Osteoblast (primary cell): ENCODE data around the gene FAM20C. TPM values are rescaled to one million over a fixed set of nuclear protein-coding genes. Genes with fewer than 3 reads are reported as not detected.

Source experiments
- DNase-seq: peaks from one replicate; pipeline ENCODE4 v3.0.0; 2011; ENCODE audit warnings: low spot score, mixed read lengths; ENCODE audit not compliant: insufficient read length; ENCODE audit errors: missing footprints
- H2AFZ ChIP-seq: 2 replicates; pipeline ENCODE4 v1.6.0; 2011; ENCODE audit warnings: mild to moderate bottlenecking, low read length
- H3K27ac ChIP-seq: 2 replicates; pipeline ENCODE4 v1.5.1; 2011; ENCODE audit warnings: mild to moderate bottlenecking, low read depth, low read length, moderate library complexity
- H3K27me3 ChIP-seq: 2 replicates; pipeline ENCODE4 v1.6.0; 2012; ENCODE audit warnings: mild to moderate bottlenecking, control low read depth, inconsistent platforms, low read length, moderate library complexity; ENCODE audit not compliant: insufficient read depth
- H3K36me3 ChIP-seq: 2 replicates; pipeline ENCODE4 v1.5.1; 2011; ENCODE audit warnings: mild to moderate bottlenecking, low read length, control low read depth, moderate library complexity; ENCODE audit not compliant: insufficient read depth
- H3K4me1 ChIP-seq: 2 replicates; pipeline ENCODE4 v1.5.1; 2011; ENCODE audit warnings: mild to moderate bottlenecking, low read length, control low read depth, moderate library complexity; ENCODE audit not compliant: insufficient read depth
- H3K4me2 ChIP-seq: 2 replicates; pipeline ENCODE4 v1.6.0; 2011; ENCODE audit warnings: mild to moderate bottlenecking, low read length; ENCODE audit not compliant: insufficient read depth
- H3K4me3 ChIP-seq: fragments of 200-600 bp; sonication (generic); 3 replicates; pipeline ENCODE4 v1.5.1; 2012; ENCODE audit warnings: mild to moderate bottlenecking, low read length, inconsistent platforms; ENCODE audit not compliant: insufficient read depth
- H3K79me2 ChIP-seq: 2 replicates; pipeline ENCODE4 v1.6.0; 2012; ENCODE audit warnings: mild to moderate bottlenecking, low read length, control low read depth, inconsistent platforms; ENCODE audit not compliant: insufficient read depth
- H3K9me3 ChIP-seq: 2 replicates; pipeline ENCODE4 v1.5.1; 2011; ENCODE audit warnings: low read depth, low read length, control low read depth
- H4K20me1 ChIP-seq: 2 replicates; pipeline ENCODE4 v1.6.0; 2012; ENCODE audit warnings: mild to moderate bottlenecking, low read length, control low read depth; ENCODE audit not compliant: insufficient read depth
- CTCF ChIP-seq: IDR thresholded peaks from 2 replicates; pipeline ENCODE4 v1.5.1; 2011; ENCODE audit warnings: mild to moderate bottlenecking, low read depth, low read length, moderate library complexity; ENCODE audit errors: extremely low read depth
- total RNA-seq: library from RNA; depleted of rRNA; stranded (reverse); fragments of >200 nt; gene quantifications from 2 replicates; pipeline ENCODE4 v1.2.3, GENCODE V29; 2012

Gene FAM20C
- total RNA-seq, 1 donor, result 46.0 TPM

- Histone ChIP-seq H3K27me3 (no peaks in the 10 kb centered on the region), H3K36me3 (peaks cover 67% of the 10 kb centered on the region), H3K4me3 (no peak overlapping the region), H3K9me3 (no peaks in the 10 kb centered on the region), H4K20me1 (peaks cover 73% of the 10 kb centered on the region), H3K4me1 (peaks cover 8% of the 10 kb centered on the region), H3K79me2 (peaks cover 60% of the 10 kb centered on the region), H3K4me2 (no peak overlapping the region), H2AFZ (no peak overlapping the region), H3K27ac (no peak overlapping the region)
- DNase-seq, result no peak
- no peak for TF ChIP-seq CTCF
Measured at GRCh38 chr7:210401-210925, 18.1 kb downstream of the FAM20C start.

GRCh38 chr7:211033-211714 lies 18.8 kb downstream of the FAM20C start:
- H3K4me1 ChIP-seq, result peaks cover 8% of the 10 kb centered on the region
- no peak overlapping the region for H3K4me2 ChIP-seq
- no peak overlapping the region for H3K4me3 ChIP-seq
- H3K36me3 ChIP-seq, result peaks cover 59% of the 10 kb centered on the region
- TF ChIP-seq CTCF, result no peak
- H2AFZ ChIP-seq, result no peak overlapping the region
- no peak for DNase-seq
- H4K20me1 ChIP-seq, result peaks cover 70% of the 10 kb centered on the region
- no peaks in the 10 kb centered on the region for H3K27me3 ChIP-seq
- H3K27ac ChIP-seq, result no peak overlapping the region
- H3K79me2 ChIP-seq, result peaks cover 60% of the 10 kb centered on the region
- H3K9me3 ChIP-seq, result no peaks in the 10 kb centered on the region

GRCh38 chr7:211715-212058 lies 19.3 kb downstream of the FAM20C start:
- Histone ChIP-seq H2AFZ (no peak overlapping the region), H4K20me1 (peaks cover 69% of the 10 kb centered on the region), H3K4me3 (no peak overlapping the region), H3K27me3 (no peaks in the 10 kb centered on the region), H3K79me2 (peaks cover 62% of the 10 kb centered on the region), H3K4me1 (peaks cover 8% of the 10 kb centered on the region), H3K4me2 (no peak overlapping the region), H3K36me3 (peaks cover 56% of the 10 kb centered on the region), H3K27ac (no peak overlapping the region), H3K9me3 (no peaks in the 10 kb centered on the region)
- no peak for TF ChIP-seq CTCF
- no peak for DNase-seq

GRCh38 chr7:212754-213153 lies 20.4 kb downstream of the FAM20C start:
- no peak overlapping the region for H3K4me3 ChIP-seq
- no peaks in the 10 kb centered on the region for H3K9me3 ChIP-seq
- TF ChIP-seq CTCF, result no peak
- DNase-seq, result no peak
- no peak overlapping the region for H3K4me2 ChIP-seq
- H4K20me1 ChIP-seq, result peaks cover 71% of the 10 kb centered on the region
- H3K36me3 ChIP-seq, result peaks cover 60% of the 10 kb centered on the region
- H2AFZ ChIP-seq, result no peak overlapping the region
- H3K27me3 ChIP-seq, result no peaks in the 10 kb centered on the region
- H3K27ac ChIP-seq, result no peak overlapping the region
- H3K79me2 ChIP-seq, result peaks cover 70% of the 10 kb centered on the region
- peaks cover 8% of the 10 kb centered on the region for H3K4me1 ChIP-seq
